AG04450 (cell line): ENCODE measurements around the gene CAMSAP1. TPM values are rescaled to one million over a fixed set of nuclear protein-coding genes. Genes with fewer than 3 reads are reported as not detected.

Experiments
- CTCF ChIA-PET: fragments of 300-600, 350-600 bp; formaldehyde crosslinking; extraction: SDS; loops from one replicate; lab custom pipeline; 2022; ENCODE audit warnings: antibody characterized with exemption, inconsistent platforms; lab: Charles Lee
- POLR2A ChIA-PET: fragments of 350-600 bp; formaldehyde crosslinking; extraction: SDS; loops from one replicate; lab custom pipeline; 2021; ENCODE audit warnings: antibody characterized with exemption, inconsistent platforms; lab: Yijun Ruan, JAX
- DNase-seq: peaks from one replicate; pipeline ENCODE4 v3.0.0-alpha.2; 2011; ENCODE audit warnings: low read depth, low spot score
- H3K27ac ChIP-seq: one replicate; pipeline ENCODE4 v1.5.1; 2012; ENCODE audit warnings: low read depth, low read length, control low read depth
- H3K27me3 ChIP-seq: one replicate; pipeline ENCODE4 v1.6.0; 2012; ENCODE audit warnings: low read length; ENCODE audit not compliant: control insufficient read depth, insufficient read depth
- H3K4me3 ChIP-seq: 2 replicates; pipeline ENCODE4 v1.5.1; 2011; ENCODE audit warnings: mild to moderate bottlenecking, low read depth, low read length, control low read depth
- H3K9me3 ChIP-seq: 2 replicates; pipeline ENCODE4 v1.5.1; 2012; ENCODE audit warnings: low read length; ENCODE audit not compliant: control insufficient read depth, insufficient read depth
- polyA minus RNA-seq: library from RNA; depleted of rRNA, polyadenylated mRNA; stranded (reverse); fragments of >200 nt; gene quantifications from 2 replicates; pipeline ENCODE4 v1.2.3, GENCODE V29; 2011; rRNA and poly(A)+ RNA removed
- polyA plus RNA-seq: library from polyadenylated mRNA; depleted of rRNA; stranded (reverse); fragments of >200 nt; gene quantifications from 2 replicates; pipeline ENCODE4 v1.2.3, GENCODE V29; 2011; rRNA removed
- TF ChIP-seq, protein P1 (sequence below): IDR thresholded peaks from 2 replicates; pipeline ENCODE4 v1.5.1; 2011; ENCODE audit warnings: low read depth, low read length, control low read depth, inconsistent platforms

Gene CAMSAP1, protein sequence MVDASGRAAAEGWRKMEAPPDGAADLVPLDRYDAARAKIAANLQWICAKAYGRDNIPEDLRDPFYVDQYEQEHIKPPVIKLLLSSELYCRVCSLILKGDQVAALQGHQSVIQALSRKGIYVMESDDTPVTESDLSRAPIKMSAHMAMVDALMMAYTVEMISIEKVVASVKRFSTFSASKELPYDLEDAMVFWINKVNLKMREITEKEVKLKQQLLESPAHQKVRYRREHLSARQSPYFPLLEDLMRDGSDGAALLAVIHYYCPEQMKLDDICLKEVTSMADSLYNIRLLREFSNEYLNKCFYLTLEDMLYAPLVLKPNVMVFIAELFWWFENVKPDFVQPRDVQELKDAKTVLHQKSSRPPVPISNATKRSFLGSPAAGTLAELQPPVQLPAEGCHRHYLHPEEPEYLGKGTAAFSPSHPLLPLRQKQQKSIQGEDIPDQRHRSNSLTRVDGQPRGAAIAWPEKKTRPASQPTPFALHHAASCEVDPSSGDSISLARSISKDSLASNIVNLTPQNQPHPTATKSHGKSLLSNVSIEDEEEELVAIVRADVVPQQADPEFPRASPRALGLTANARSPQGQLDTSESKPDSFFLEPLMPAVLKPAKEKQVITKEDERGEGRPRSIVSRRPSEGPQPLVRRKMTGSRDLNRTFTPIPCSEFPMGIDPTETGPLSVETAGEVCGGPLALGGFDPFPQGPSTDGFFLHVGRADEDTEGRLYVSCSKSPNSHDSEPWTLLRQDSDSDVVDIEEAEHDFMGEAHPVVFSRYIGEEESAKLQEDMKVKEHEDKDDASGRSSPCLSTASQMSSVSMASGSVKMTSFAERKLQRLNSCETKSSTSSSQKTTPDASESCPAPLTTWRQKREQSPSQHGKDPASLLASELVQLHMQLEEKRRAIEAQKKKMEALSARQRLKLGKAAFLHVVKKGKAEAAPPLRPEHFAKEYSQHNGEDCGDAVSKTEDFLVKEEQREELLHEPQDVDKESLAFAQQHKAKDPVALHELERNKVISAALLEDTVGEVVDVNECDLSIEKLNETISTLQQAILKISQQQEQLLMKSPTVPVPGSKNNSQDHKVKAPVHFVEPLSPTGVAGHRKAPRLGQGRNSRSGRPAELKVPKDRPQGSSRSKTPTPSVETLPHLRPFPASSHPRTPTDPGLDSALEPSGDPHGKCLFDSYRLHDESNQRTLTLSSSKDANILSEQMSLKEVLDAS (N-terminal part only)
- 7.8 and 9.5 TPM in 2 replicates for polyA plus RNA-seq
- polyA minus RNA-seq = 93.8 and 98.0 TPM in 2 replicates

GRCh38 chr9:135907431-135908092 lies at the start of gene CAMSAP1:
Gene CAMSAP1, minus strand, starts transcription at chr9:135907546. Its CDS starts 387 bp downstream, at chr9:135907159.
- H3K27ac ChIP-seq = peak within 1 kb of the TSS; percentile 55
- TF ChIP-seq, protein P1, sequence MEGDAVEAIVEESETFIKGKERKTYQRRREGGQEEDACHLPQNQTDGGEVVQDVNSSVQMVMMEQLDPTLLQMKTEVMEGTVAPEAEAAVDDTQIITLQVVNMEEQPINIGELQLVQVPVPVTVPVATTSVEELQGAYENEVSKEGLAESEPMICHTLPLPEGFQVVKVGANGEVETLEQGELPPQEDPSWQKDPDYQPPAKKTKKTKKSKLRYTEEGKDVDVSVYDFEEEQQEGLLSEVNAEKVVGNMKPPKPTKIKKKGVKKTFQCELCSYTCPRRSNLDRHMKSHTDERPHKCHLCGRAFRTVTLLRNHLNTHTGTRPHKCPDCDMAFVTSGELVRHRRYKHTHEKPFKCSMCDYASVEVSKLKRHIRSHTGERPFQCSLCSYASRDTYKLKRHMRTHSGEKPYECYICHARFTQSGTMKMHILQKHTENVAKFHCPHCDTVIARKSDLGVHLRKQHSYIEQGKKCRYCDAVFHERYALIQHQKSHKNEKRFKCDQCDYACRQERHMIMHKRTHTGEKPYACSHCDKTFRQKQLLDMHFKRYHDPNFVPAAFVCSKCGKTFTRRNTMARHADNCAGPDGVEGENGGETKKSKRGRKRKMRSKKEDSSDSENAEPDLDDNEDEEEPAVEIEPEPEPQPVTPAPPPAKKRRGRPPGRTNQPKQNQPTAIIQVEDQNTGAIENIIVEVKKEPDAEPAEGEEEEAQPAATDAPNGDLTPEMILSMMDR = no peak
- CTCF ChIA-PET = interaction anchor here (0.7 kb wide), 1 partner anchor 40 kb away, joined by 4 read pairs; no protein-coding TSS in a partner anchor
- peak within 1 kb of the TSS; percentile 72 for H3K4me3 ChIP-seq
- peak; percentile 84 for DNase-seq
- peaks cover 21% of the 10 kb centered on the region for H3K9me3 ChIP-seq
- H3K27me3 ChIP-seq = no peaks in the 10 kb centered on the region
- POLR2A ChIA-PET = interaction anchor here (0.5 to 1.0 kb wide), 5 partner anchors 12 to 46 kb away, joined by 3 to 6 read pairs (median 3); no protein-coding TSS in a partner anchor

- DNase-seq = no peak
- H3K27ac ChIP-seq = no peak overlapping the region
- ChIA-PET POLR2A (no interaction called here), CTCF (no interaction called here)
- TF ChIP-seq, protein P1 = no peak
- no peak overlapping the region for H3K4me3 ChIP-seq
- H3K9me3 ChIP-seq = no peaks in the 10 kb centered on the region; the same call in 1 of the 2 replicates
- H3K27me3 ChIP-seq = no peaks in the 10 kb centered on the region
Measured at GRCh38 chr9:135956802-135957174, 49.4 kb upstream of the CAMSAP1 start.

GRCh38 chr9:135955934-135956801 lies 48.8 kb upstream of the CAMSAP1 start:
- Histone ChIP-seq H3K27ac (no peak overlapping the region), H3K4me3 (no peak overlapping the region), H3K9me3 (no peaks in the 10 kb centered on the region; the same call in 1 of the 2 replicates), H3K27me3 (no peaks in the 10 kb centered on the region)
- TF ChIP-seq, protein P1 = no peak
- ChIA-PET CTCF (no interaction called here), POLR2A (no interaction called here)
- no peak for DNase-seq

- H3K27ac ChIP-seq = peak overlapping the region; percentile 84
- ChIA-PET POLR2A (no interaction called here), CTCF (no interaction called here)
- peaks cover 6% of the 10 kb centered on the region; the same call in 1 of the 2 replicates for H3K9me3 ChIP-seq
- no peaks in the 10 kb centered on the region for H3K27me3 ChIP-seq
- TF ChIP-seq, protein P1 = no peak
- no peak for DNase-seq
- H3K4me3 ChIP-seq = no peak overlapping the region
Measured at GRCh38 chr9:135952664-135953206, 45.4 kb upstream of the CAMSAP1 start.
